GM12864 (cell line): ENCODE data around the gene SLC9C1.

ENCODE experiments used
- DNase-seq: peaks from one replicate; pipeline ENCODE4 v3.0.0-alpha.2; 2011; ENCODE audit warnings: low read depth
- H3K4me3 ChIP-seq: 2 replicates; pipeline ENCODE4 v1.5.1; 2011; ENCODE audit warnings: mild to moderate bottlenecking, low read depth, low read length, control low read depth
- CTCF ChIP-seq: IDR thresholded peaks from 2 replicates; pipeline ENCODE4 v1.5.1; 2011; ENCODE audit warnings: low read depth, mild to moderate bottlenecking, moderate library complexity, low read length, control low read depth, inconsistent platforms; ENCODE audit errors: missing control alignments

The SLC9C1 gene

GRCh38 chr3:112253301-112253971 is 40.6 kb downstream of the SLC9C1 start:
- no peak overlapping the region for H3K4me3 ChIP-seq
- TF ChIP-seq CTCF = no peak
- DNase-seq = peak; percentile 61

DNA sequence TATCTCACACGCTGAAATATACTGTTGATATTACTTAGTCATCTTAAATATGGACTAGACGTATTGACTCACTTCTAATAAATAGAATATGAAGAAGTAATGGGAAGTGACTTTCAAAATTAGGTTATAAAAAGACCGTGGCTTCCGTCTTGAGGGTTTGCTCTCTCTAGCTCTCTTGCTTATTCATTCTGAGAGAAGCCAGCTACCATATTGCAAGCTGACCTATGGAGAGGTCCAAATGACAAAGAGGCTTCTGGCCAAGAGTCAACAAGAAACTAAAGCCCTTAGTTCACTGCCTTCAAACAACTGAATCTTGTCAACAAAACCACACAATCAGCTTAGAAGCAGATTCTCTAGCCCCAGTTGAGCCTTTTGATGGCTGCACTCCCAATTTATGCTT is 46.1 kb downstream of the SLC9C1 start:
- H3K4me3 ChIP-seq = no peak overlapping the region
- peak; percentile 70 for DNase-seq
- TF ChIP-seq CTCF = no peak

- no peak for TF ChIP-seq CTCF
- no peak overlapping the region for H3K4me3 ChIP-seq
- no peak for DNase-seq
These were observed 46.7 kb downstream of the SLC9C1 start for GRCh38 chr3:112247350-112247749.

GRCh38 chr3:112233083-112233482 is 60.9 kb downstream of the SLC9C1 start:
- H3K4me3 ChIP-seq = no peak overlapping the region
- TF ChIP-seq CTCF = no peak
- DNase-seq = no peak

GRCh38 chr3:112231727-112232126 is 62.3 kb downstream of the SLC9C1 start:
- no peak for DNase-seq
- no peak for TF ChIP-seq CTCF
- no peak overlapping the region for H3K4me3 ChIP-seq

- no peak for DNase-seq
- no peak for TF ChIP-seq CTCF
- H3K4me3 ChIP-seq = no peak overlapping the region
These were observed 64.0 kb downstream of the SLC9C1 start for GRCh38 chr3:112230033-112230432.

GRCh38 chr3:112228786-112229185 is 65.2 kb downstream of the SLC9C1 start:
- TF ChIP-seq CTCF = no peak
- H3K4me3 ChIP-seq = no peak overlapping the region
- DNase-seq = no peak
